D341Med (cell line): ENCODE measurements around the gene ZNF366.

ENCODE experiments used
- DNase-seq: peaks from one replicate; pipeline ENCODE4 v3.0.0; 2012; ENCODE audit warnings: low spot score

The ZNF366 gene

GRCh38 chr5:72518001-72518683, 10.9 kb upstream of the ZNF366 start:
- no peak for DNase-seq

DNA sequence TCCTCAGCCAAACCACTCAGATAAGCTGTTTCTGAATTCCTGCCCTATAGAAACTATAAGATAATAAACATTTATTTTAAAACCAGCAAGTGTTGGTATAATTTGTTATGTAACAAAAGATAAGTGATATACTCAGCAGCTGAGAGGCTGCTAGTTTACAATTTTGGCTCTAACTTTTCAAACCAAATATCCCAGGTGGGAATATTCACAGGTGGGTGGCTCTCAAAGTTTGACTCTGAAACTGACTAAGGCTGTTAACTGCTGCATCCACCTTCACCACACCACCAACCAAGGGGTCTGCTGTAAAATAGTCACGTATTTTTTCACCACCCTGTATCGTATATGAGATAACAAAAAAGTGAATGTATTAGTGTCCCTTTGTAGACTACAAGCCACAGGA, 9.7 kb upstream of the ZNF366 start:
- DNase-seq = no peak

- no peak for DNase-seq
These were observed 8.0 kb upstream of the ZNF366 start for GRCh38 chr5:72515211-72515610.

GRCh38 chr5:72512593-72512860, 5.3 kb upstream of the ZNF366 start:
- DNase-seq = no peak

DNA sequence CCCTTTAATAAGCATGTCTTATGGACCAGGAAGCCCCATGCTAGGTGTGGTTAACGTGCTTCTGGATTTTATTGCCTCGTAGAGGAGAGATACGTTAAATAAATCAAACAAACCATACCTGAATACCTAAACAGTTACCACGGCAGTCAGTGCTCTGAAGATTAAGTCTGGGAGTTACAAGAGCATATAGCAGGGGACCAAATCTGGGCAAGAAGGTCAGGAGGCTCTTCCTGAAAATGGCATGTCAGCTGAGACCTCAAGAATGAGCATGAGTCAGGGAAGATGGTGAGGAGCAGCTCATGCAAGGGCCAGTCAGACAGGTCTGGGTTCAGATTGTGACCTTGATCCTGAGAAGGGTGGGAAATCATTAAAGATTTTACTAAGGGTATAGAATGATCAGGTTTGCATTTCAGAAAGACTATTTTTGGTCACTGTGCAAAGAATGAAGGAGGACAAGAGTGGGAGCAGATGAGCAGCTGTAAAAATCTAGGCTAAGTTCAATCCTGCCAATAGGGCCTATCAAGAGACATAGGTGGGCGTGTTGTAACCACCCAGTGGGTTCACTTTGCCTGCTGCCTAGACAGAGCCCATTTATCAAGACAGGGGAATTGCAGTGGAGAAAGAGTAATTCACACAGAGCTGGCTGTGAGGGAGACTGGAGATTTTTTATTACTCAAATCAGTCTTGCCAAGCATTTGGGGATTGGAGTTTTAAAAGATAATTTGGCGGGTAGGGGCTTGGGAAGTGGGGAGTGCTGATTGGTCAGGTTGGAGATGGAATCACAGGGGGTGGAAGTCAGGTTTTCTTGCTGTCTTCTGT, 4.8 kb upstream of the ZNF366 start:
- DNase-seq = no peak

DNA sequence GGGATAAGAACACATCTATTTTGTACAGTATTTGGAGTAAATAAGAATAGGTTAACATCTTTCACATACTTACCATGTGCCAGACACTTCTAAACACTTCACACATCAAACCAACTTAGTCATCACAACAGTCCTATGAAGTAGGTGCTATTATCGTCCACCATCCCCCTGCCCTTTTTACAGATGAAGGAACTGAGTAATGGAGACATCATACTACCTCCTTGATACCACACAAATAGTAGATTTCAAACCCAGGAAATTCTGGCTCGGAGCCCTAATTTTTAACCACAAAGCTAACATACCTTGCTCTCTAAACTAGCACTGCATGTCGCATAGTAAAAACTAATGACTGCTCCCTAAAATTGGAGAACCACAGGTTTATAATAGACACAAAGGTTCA, 4.2 kb upstream of the ZNF366 start:
- no peak for DNase-seq

GRCh38 chr5:72510610-72511181, 3.5 kb upstream of the ZNF366 start:
- DNase-seq = no peak

DNA sequence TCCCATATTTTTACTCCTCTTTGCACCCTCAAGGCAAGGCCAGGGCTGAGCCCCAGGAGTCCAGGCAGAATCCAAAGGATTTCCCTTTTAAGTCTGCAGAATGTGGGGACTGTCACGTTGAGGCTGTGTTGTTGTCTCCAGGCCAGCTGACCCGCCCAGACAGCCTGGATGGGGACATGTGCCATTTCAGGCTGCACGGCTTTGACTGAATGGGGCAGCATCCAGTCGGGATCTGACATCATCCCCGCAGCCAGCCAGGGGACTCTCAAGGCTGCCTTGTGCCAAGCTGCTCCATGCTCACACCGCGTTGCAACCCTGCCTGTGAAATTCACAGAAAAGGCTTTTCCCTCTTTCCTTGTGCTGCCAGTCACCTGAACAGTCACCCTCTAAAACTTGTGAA, 2.2 kb upstream of the ZNF366 start:
- DNase-seq = no peak

- DNase-seq = no peak
These were observed 1.3 kb upstream of the ZNF366 start for GRCh38 chr5:72508241-72509170.

- DNase-seq = no peak
These were observed 663 bp upstream of the ZNF366 start for GRCh38 chr5:72507907-72508238.

- no peak for DNase-seq
These were observed 1.1 kb downstream of the ZNF366 start for GRCh38 chr5:72506158-72506549.

DNA sequence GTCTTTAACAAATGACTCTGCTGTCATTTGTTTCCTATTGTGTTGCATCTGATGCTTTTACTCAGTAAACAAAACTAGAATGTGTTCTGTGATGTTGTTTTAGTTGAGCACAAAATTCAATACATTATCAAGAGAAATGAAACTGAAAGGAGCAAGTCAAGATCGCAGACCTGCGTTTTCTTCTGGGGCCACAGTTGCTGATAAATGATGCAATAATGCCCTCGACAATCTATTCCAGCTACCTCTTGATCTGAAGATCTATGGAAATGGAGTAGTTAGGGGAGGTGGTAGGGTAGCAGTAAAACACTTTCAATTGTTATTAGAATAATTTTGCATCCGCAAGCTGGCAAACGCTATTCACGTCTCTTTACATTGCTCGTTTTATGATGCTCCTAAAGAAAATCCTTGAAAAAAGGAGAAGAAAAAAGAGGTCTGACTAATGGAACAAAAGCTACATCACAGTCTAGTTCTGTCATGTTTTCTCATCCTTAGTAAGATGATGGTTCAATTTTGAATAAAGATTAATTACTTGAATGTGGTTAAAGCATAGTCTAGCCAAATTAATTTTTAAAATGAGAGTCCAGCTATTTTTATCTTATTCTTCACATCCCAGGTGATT, 1.6 kb downstream of the ZNF366 start:
- DNase-seq = no peak

- DNase-seq = no peak
These were observed 2.2 kb downstream of the ZNF366 start for GRCh38 chr5:72505016-72505415.

DNA sequence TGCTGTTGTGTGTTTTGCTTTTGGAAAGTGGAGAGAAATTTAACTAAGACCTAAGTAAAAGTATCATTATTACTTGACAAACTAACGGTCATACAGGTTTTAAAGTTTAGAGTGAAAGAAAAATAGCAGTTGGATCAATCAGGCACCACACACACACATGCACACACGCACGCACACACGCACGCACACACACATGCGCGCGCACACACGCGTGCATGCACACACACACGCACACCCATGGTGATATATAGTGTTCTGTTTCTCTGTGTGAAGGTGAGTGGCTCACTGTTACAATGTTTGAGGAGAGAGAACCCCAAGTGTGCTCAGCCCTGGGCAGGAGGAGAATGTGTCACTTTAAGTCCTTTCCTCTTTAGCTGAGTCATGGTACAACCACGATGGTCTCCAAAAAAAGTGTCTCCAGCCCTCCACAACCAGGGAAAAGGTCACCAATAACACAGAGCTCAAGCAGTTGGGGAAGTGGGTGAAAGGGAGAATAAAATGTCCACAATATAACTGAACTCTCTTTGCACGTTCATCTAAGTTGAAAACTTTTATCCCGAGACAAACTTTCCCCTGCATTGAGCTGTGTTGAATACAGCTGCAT, 3.2 kb downstream of the ZNF366 start:
- DNase-seq = no peak

- DNase-seq = no peak
These were observed 5.7 kb downstream of the ZNF366 start for GRCh38 chr5:72501488-72501887.

DNA sequence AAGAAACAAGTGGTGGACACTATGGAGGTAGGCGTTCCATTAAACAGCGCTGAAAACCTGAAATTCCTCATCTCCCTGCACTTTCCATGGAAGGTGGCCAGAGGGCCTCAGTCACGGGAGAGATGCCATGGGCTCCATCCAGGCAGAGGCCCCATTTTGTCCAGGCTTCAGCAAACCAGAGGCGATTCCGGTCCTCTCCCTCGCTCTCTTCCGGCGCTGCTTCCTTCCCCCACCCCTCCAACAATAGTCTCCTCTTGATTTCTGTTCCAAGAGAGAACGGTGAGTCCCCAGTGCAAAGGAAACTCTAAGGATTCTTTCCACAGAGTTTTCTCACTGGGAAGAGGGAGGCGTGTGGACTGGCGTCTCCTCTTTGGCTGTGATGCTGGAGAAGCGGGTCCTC, 7.5 kb downstream of the ZNF366 start:
- no peak for DNase-seq

DNA sequence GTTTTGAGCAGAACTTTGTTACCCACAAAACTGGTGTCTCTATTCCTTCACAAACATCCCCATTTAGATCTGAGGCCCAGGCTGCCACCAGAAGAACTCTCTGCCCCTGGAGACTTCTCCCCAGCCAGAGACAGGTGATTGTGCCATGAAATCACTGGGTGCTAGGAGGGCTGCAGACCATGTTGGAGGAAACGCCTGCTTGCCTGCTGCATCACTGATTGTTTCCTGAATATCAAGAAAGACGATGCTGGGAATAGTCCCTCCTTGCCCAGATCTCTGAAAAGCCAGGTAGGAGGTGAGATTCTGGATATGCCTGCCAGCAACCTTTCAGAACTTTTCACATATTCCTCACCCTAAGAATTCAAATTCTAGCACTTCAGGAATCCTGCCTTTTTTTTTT, 8.1 kb downstream of the ZNF366 start:
- DNase-seq = no peak

GRCh38 chr5:72498284-72498683, 8.9 kb downstream of the ZNF366 start:
- no peak for DNase-seq

GRCh38 chr5:72497823-72498222, 9.4 kb downstream of the ZNF366 start:
- DNase-seq = no peak

GRCh38 chr5:72495410-72495809, 11.8 kb downstream of the ZNF366 start:
- no peak for DNase-seq

DNA sequence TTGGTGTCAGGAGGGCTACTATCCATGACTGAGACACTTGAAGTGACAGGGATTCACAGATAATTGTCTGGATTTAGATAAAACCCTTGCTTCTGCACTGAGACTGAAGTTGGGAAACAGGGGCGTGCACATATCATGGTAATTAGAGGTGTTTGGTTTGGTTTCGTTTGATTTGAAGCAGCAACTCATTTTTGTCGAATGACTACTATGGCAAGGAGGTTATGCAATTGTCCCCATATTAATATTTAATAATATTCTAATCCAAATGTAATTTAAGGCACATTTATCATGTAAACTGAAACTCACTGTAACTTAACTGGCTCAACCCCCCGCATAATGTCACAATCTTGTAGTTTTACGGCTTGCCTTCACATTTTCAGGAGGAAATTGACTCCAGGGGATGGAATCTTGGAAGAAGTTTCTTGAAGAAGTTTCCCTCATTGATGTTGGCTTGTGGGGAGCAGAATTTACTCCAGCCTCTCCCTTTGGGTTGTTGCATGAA, 12.5 kb downstream of the ZNF366 start:
- no peak for DNase-seq

DNA sequence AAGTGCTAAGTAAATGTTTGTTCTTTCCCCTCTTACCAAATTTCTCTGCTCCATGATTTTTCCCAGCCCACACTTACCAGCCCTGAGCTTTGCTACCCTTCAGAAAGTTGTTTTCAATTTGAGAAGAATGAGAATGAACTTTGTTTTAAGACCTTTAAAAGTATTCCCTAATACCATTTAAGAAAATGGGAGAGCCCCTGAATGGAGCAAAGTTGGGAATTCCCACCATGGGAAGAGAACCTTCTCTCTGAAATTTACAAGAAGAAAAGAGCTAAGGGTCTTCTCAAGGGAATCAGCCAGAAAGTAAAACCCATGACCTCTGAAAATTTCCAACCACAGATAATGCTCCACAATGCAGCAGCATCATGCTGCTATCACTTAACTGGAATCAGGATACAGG, 17.7 kb downstream of the ZNF366 start:
- DNase-seq = no peak
